ENCODE results near the gene IGSF9. TPM values are rescaled to one million over a fixed set of nuclear protein-coding genes. Genes with fewer than 3 reads are reported as not detected.
"Not testable (repeated sequence)": the region's sequence is repeated elsewhere in the genome, so short reads cannot be mapped to it uniquely, and the experiment has no call there.

IGSF9 gene
- total RNA-seq, 5 donors from 2014 or later (not counting 1 experiment from before 2014, with no cell fraction given) = 0.06 to 0.16 (median 0.12) TPM; not detected in 2

GRCh38 chr1:159902541-159902940, 42.9 kb downstream of the IGSF9 start:
- Histone ChIP-seq H3K27ac (ENCODE audit: low read length) (no peak overlapping the region), H3K27me3 (replicated peaks in 1 of 2; ENCODE audit: control insufficient read depth in 2 of 2, extremely low read depth in 1 of 2, insufficient read depth in 2 of 2, low read length in 1 of 2) (peaks cover 0 to 10% of the 10 kb centered on the region in 2 experiments), H3K4me1 (ENCODE audit: control insufficient read depth in 1 of 2, extremely low read depth in 1 of 2, insufficient read depth in 2 of 2, low read length in 2 of 2) (peaks cover 0 to 3% of the 10 kb centered on the region in 2 experiments), H3K9me3 (no peaks in the 10 kb centered on the region), H3K36me3 (ENCODE audit: control insufficient read depth in 2 of 2, extremely low read depth in 1 of 2, insufficient read depth in 1 of 2, low read length in 1 of 2) (no peaks in the 10 kb centered on the region), H3K4me3 (ENCODE audit: control insufficient read depth in 1 of 2, extremely low read depth in 1 of 2, low read length in 1 of 2) (no peak overlapping the region)
- no peak overlapping the region for H3K4me3 Mint-ChIP-seq
- H3K36me3 Mint-ChIP-seq = peaks cover 3% of the 10 kb centered on the region
- H3K4me1 Mint-ChIP-seq = peaks cover 6 to 9% (median 8%) of the 10 kb centered on the region in 3 donors
- DNase-seq (no peak), ATAC-seq (replicated peaks in 1 of 4) (no peak)
- POLR2A ChIA-PET = no interaction called here
- WGBS (ENCODE audit: insufficient coverage) = no CpG with 5 or more reads among the region's 3 CpGs
- H3K27me3 Mint-ChIP-seq = no peaks in the 10 kb centered on the region
- CTCF ChIA-PET = interaction anchor here in 1 of 2 donors (1.2 kb wide), 1 partner anchor 12 kb away, joined by 3 read pairs; no protein-coding TSS in a partner anchor
- H3K27ac Mint-ChIP-seq = no peak overlapping the region
- H3K9me3 Mint-ChIP-seq = peaks cover 0 to 1% (median 0%) of the 10 kb centered on the region in 3 donors

GRCh38 chr1:159900755-159901360, 44.6 kb downstream of the IGSF9 start:
- H3K9me3 Mint-ChIP-seq = peaks cover 0 to 1% (median 0%) of the 10 kb centered on the region in 3 donors
- no peaks in the 10 kb centered on the region for H3K27me3 Mint-ChIP-seq
- H3K9me3 ChIP-seq = no peaks in the 10 kb centered on the region
- no peak overlapping the region for H3K27ac ChIP-seq (ENCODE audit: low read length)
- H3K27me3 ChIP-seq (replicated peaks in 1 of 2; ENCODE audit: control insufficient read depth in 2 of 2, extremely low read depth in 1 of 2, insufficient read depth in 2 of 2, low read length in 1 of 2) = peaks cover 0 to 10% of the 10 kb centered on the region in 2 experiments
- H3K36me3 ChIP-seq (ENCODE audit: control insufficient read depth in 2 of 2, extremely low read depth in 1 of 2, insufficient read depth in 1 of 2, low read length in 1 of 2) = no peaks in the 10 kb centered on the region
- ChIA-PET POLR2A (no interaction called here), CTCF (interaction anchor here (0.6 to 1.3 kb wide), 6 partner anchors 10 to 107 kb away, joined by 3 to 6 read pairs (median 4); no protein-coding TSS in a partner anchor)
- H3K4me3 Mint-ChIP-seq = no peak overlapping the region
- H3K36me3 Mint-ChIP-seq = peaks cover 3% of the 10 kb centered on the region
- peaks cover 0 to 3% of the 10 kb centered on the region in 2 experiments for H3K4me1 ChIP-seq (ENCODE audit: control insufficient read depth in 1 of 2, extremely low read depth in 1 of 2, insufficient read depth in 2 of 2, low read length in 2 of 2)
- no peak for ATAC-seq (replicated peaks in 1 of 4)
- no peaks in the 10 kb centered on the region for H3K4me1 Mint-ChIP-seq
- 100% methylated on average over 2 of the region's 2 CpGs for WGBS (ENCODE audit: insufficient coverage)
- no peak overlapping the region for H3K4me3 ChIP-seq (ENCODE audit: control insufficient read depth in 1 of 2, extremely low read depth in 1 of 2, low read length in 1 of 2)
- no peak for DNase-seq
- no peak overlapping the region for H3K27ac Mint-ChIP-seq

GRCh38 chr1:159900086-159900680, 45.2 kb downstream of the IGSF9 start, which contains the start of gene CFAP45:
TSS of gene CFAP45 (minus strand) at chr1:159900165. CDS start at chr1:159900098, 67 bp downstream.
- WGBS (ENCODE audit: insufficient coverage) = 64% methylated on average over 29 of the region's 30 CpGs
- Mint-ChIP-seq H3K27me3 (no peaks in the 10 kb centered on the region), H3K36me3 (peaks cover 3% of the 10 kb centered on the region), H3K4me1 (no peaks in the 10 kb centered on the region), H3K4me3 (no peak within 1 kb of the TSS), H3K27ac (no peak within 1 kb of the TSS), H3K9me3 (peaks cover 0 to 1% (median 0%) of the 10 kb centered on the region in 3 donors)
- no peaks in the 10 kb centered on the region for H3K36me3 ChIP-seq (ENCODE audit: control insufficient read depth in 2 of 2, extremely low read depth in 1 of 2, insufficient read depth in 1 of 2, low read length in 1 of 2)
- H3K9me3 ChIP-seq = no peaks in the 10 kb centered on the region
- peaks cover 0 to 3% of the 10 kb centered on the region in 2 experiments for H3K4me1 ChIP-seq (ENCODE audit: control insufficient read depth in 1 of 2, extremely low read depth in 1 of 2, insufficient read depth in 2 of 2, low read length in 2 of 2)
- POLR2A ChIA-PET = no interaction called here
- H3K27ac ChIP-seq (ENCODE audit: low read length) = no peak within 1 kb of the TSS
- H3K27me3 ChIP-seq (replicated peaks in 1 of 2; ENCODE audit: control insufficient read depth in 2 of 2, extremely low read depth in 1 of 2, insufficient read depth in 2 of 2, low read length in 1 of 2) = peaks cover 0 to 10% of the 10 kb centered on the region in 2 experiments
- peak in 1 of 4 experiments; percentile 38 for ATAC-seq (replicated peaks in 1 of 4)
- DNase-seq = peak in 6 of 35 experiments; percentile 5 to 37 (median 30)
- no peak within 1 kb of the TSS for H3K4me3 ChIP-seq (ENCODE audit: control insufficient read depth in 1 of 2, extremely low read depth in 1 of 2, low read length in 1 of 2)
- CTCF ChIA-PET = interaction anchor here (0.6 to 1.3 kb wide), 5 partner anchors 9 to 108 kb away, joined by 3 to 6 read pairs (median 3); no protein-coding TSS in a partner anchor

GRCh38 chr1:159899634-159900033, 45.8 kb downstream of the IGSF9 start:
- H3K4me3 ChIP-seq (ENCODE audit: control insufficient read depth in 1 of 2, extremely low read depth in 1 of 2, low read length in 1 of 2); ATAC-seq (replicated peaks in 1 of 4); H3K4me1 Mint-ChIP-seq; H3K36me3 Mint-ChIP-seq; H3K4me3 Mint-ChIP-seq; H3K9me3 Mint-ChIP-seq; POLR2A ChIA-PET; H3K4me1 ChIP-seq (ENCODE audit: control insufficient read depth in 1 of 2, extremely low read depth in 1 of 2, insufficient read depth in 2 of 2, low read length in 2 of 2); H3K9me3 ChIP-seq; H3K27ac Mint-ChIP-seq; H3K27ac ChIP-seq (ENCODE audit: low read length); H3K27me3 ChIP-seq (replicated peaks in 1 of 2; ENCODE audit: control insufficient read depth in 2 of 2, extremely low read depth in 1 of 2, insufficient read depth in 2 of 2, low read length in 1 of 2); H3K27me3 Mint-ChIP-seq; DNase-seq; H3K36me3 ChIP-seq (ENCODE audit: control insufficient read depth in 2 of 2, extremely low read depth in 1 of 2, insufficient read depth in 1 of 2, low read length in 1 of 2): not testable (repeated sequence)
- 87% methylated on average over 11 of the region's 15 CpGs for WGBS (ENCODE audit: insufficient coverage)
- CTCF ChIA-PET = interaction anchor here in 1 of 2 donors (1.3 kb wide), 1 partner anchor 36 kb away, joined by 3 read pairs; no protein-coding TSS in a partner anchor

- DNase-seq (no peak), ATAC-seq (replicated peaks in 1 of 4) (no peak)
- no peaks in the 10 kb centered on the region for H3K27me3 Mint-ChIP-seq
- Histone ChIP-seq H3K4me1 (ENCODE audit: control insufficient read depth in 1 of 2, extremely low read depth in 1 of 2, insufficient read depth in 2 of 2, low read length in 2 of 2) (peaks cover 0 to 3% of the 10 kb centered on the region in 2 experiments), H3K9me3 (no peaks in the 10 kb centered on the region), H3K27ac (ENCODE audit: low read length) (no peak overlapping the region), H3K4me3 (ENCODE audit: control insufficient read depth in 1 of 2, extremely low read depth in 1 of 2, low read length in 1 of 2) (no peak overlapping the region), H3K27me3 (replicated peaks in 1 of 2; ENCODE audit: control insufficient read depth in 2 of 2, extremely low read depth in 1 of 2, insufficient read depth in 2 of 2, low read length in 1 of 2) (peaks cover 0 to 10% of the 10 kb centered on the region in 2 experiments), H3K36me3 (ENCODE audit: control insufficient read depth in 2 of 2, extremely low read depth in 1 of 2, insufficient read depth in 1 of 2, low read length in 1 of 2) (no peaks in the 10 kb centered on the region)
- H3K9me3 Mint-ChIP-seq = no peaks in the 10 kb centered on the region
- CTCF ChIA-PET = no interaction called here
- no CpG with 5 or more reads among the region's 3 CpGs for WGBS (ENCODE audit: insufficient coverage)
- POLR2A ChIA-PET = no interaction called here
- H3K4me3 Mint-ChIP-seq = no peak overlapping the region
- H3K36me3 Mint-ChIP-seq = no peaks in the 10 kb centered on the region
- no peaks in the 10 kb centered on the region for H3K4me1 Mint-ChIP-seq
- H3K27ac Mint-ChIP-seq = no peak overlapping the region
Observed at GRCh38 chr1:159898527-159898926, 46.9 kb downstream of the IGSF9 start.

GRCh38 chr1:159897962-159898361, 47.5 kb downstream of the IGSF9 start:
- Mint-ChIP-seq H3K4me3 (no peak overlapping the region), H3K36me3 (no peaks in the 10 kb centered on the region), H3K27me3 (no peaks in the 10 kb centered on the region), H3K9me3 (no peaks in the 10 kb centered on the region), H3K27ac (no peak overlapping the region), H3K4me1 (no peaks in the 10 kb centered on the region)
- no peak overlapping the region for H3K27ac ChIP-seq (ENCODE audit: low read length)
- ATAC-seq (replicated peaks in 1 of 4) (no peak), DNase-seq (no peak)
- H3K4me3 ChIP-seq (ENCODE audit: control insufficient read depth in 1 of 2, extremely low read depth in 1 of 2, low read length in 1 of 2) = no peak overlapping the region
- H3K27me3 ChIP-seq (replicated peaks in 1 of 2; ENCODE audit: control insufficient read depth in 2 of 2, extremely low read depth in 1 of 2, insufficient read depth in 2 of 2, low read length in 1 of 2) = peaks cover 0 to 10% of the 10 kb centered on the region in 2 experiments
- H3K9me3 ChIP-seq = no peaks in the 10 kb centered on the region
- no peaks in the 10 kb centered on the region for H3K36me3 ChIP-seq (ENCODE audit: control insufficient read depth in 2 of 2, extremely low read depth in 1 of 2, insufficient read depth in 1 of 2, low read length in 1 of 2)
- H3K4me1 ChIP-seq (ENCODE audit: control insufficient read depth in 1 of 2, extremely low read depth in 1 of 2, insufficient read depth in 2 of 2, low read length in 2 of 2) = peaks cover 0 to 3% of the 10 kb centered on the region in 2 experiments
- CTCF ChIA-PET = no interaction called here
- POLR2A ChIA-PET = no interaction called here
- 80% methylated on average over 1 of the region's 3 CpGs for WGBS (ENCODE audit: insufficient coverage)
